ENCODE measurements around the gene MICAL1. TPM values are rescaled to one million over a fixed set of nuclear protein-coding genes. Genes with fewer than 3 reads are reported as not detected.

Gene MICAL1
- 69.2 and 79.5 TPM in 2 replicates for total RNA-seq (2014; rRNA removed; shearing (Covaris generic))
- 101 and 108 TPM in 2 replicates for total RNA-seq (2022)
- Bru-seq, nascent RNA = percentile 72 among the genes with signal in this experiment
- percentile 85 among the genes with signal in this experiment for BruChase-seq, experiment 1, labeled RNA remaining after a 6-hour chase
- BruChase-seq, experiment 2, labeled RNA remaining after a 2-hour chase = percentile 83 among the genes with signal in this experiment
- long read RNA-seq, transcript MICAL1-202 (25 exons, 3,645 nt) = major isoform, 12 of 185 reads
- long read RNA-seq, partial matches to known transcripts = 43 of 185 reads
- long read RNA-seq, other reads (novel, unspliced or antisense) = 130 of 185 reads

GRCh38 chr6:109455437-109456110 lies at the start of gene MICAL1:
TSS of gene MICAL1 (minus strand) at chr6:109455772. CDS start at chr6:109454196, 1,576 bp downstream.
- POLR2A ChIA-PET = interaction anchor here (1.2 to 6.4 kb wide), 7 partner anchors 9 to 73 kb away, joined by 4 to 64 read pairs (median 6); partner anchors contain the start of genes CD164, PPIL6, SMPD2 and ZBTB24
- peak within 1 kb of the TSS; percentile 82 for H3K4me3 ChIP-seq (ENCODE audit: low read depth, low read length, poor library complexity, severe bottlenecking)

DNA sequence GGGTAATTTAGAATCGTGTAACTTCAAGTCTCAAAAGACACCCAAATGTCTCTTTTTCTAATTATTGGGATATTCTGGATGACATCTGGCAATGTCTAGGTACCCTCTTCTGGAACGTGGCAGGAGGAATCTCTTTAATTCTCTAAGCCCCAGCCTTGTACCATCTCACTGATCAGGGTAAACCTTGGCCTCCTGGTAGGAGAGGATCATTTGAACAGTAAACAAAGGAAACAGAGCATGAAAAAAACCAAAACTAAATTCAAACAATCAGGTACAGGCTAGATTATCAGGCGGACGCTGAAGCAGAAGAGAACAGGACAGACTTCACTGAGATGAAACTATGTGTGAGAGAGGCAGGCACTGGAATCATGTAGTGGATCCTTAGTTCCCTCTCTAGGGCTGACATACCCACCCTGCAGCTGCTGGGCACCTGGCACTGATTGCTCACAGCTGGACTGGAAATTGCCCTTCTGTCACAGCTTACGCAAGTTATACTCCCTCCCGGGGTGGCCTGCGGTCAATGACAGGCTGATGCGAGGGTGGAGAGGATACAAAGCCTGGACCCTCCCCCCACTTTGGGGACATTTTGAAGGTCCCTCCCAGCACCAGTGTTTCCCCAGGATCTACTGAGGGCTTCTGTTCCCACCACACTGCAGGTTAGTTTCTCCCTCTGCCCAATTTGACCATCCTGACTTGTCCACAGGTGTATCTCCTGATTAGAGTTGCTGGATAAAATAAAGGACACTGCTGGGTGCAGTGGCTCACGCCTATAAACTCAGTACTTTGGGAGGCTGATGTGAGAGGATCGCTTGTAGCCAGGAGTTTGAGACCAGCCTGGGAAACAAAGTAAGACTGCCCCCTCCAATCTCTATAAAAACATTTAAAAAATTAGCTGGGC lies 48.0 kb upstream of the MICAL1 start:
- H3K79me2 ChIP-seq (ENCODE audit: insufficient read depth, low read depth, low read length) = no peaks in the 10 kb centered on the region
- no peak for DNase-seq (ENCODE audit: low spot score)
- ChIA-PET CTCF (ENCODE audit: unreplicated experiment) (no interaction called here), POLR2A (no interaction called here)
- H3K9me2 ChIP-seq (ENCODE audit: insufficient read depth, low read length) = no peaks in the 10 kb centered on the region
- intact Hi-C loops (cut with micrococcal nuclease; ENCODE audit: unreplicated experiment) = no loop called here
- no peak overlapping the region for H3K27ac ChIP-seq (ENCODE audit: low read depth, low read length, poor library complexity, severe bottlenecking)
- H3K36me3 ChIP-seq (ENCODE audit: insufficient read depth, low read length) = no peaks in the 10 kb centered on the region
- H3K4me3 ChIP-seq (ENCODE audit: low read depth, low read length, poor library complexity, severe bottlenecking) = no peak overlapping the region
- no TSS peak for BruUV-seq (replicated peaks)
- H3K9me3 ChIP-seq (ENCODE audit: low read length) = no peaks in the 10 kb centered on the region
- H3K4me2 ChIP-seq (ENCODE audit: low read length) = no peak overlapping the region
- no peak for TF ChIP-seq EZH2phosphoT487 (IDR thresholded peaks at IDR 0.05; ENCODE audit: borderline replicate concordance, low read depth, low read length)
- TF ChIP-seq CTCF (conservative IDR thresholded peaks at IDR 0.05; ENCODE audit: low read length) = no peak
- no peaks in the 10 kb centered on the region for H3K4me1 ChIP-seq (ENCODE audit: insufficient read depth, low read length, poor library complexity, severe bottlenecking)
- H4K20me1 ChIP-seq (ENCODE audit: insufficient read depth, low read length) = no peaks in the 10 kb centered on the region
- no peak overlapping the region for H2AFZ ChIP-seq (ENCODE audit: low read length)

More at GRCh38 chr6:109455437-109456110, at the start of gene MICAL1:
- Histone ChIP-seq H3K9me2 (ENCODE audit: insufficient read depth, low read length) (no peaks in the 10 kb centered on the region), H3K36me3 (ENCODE audit: insufficient read depth, low read length) (peaks cover 44% of the 10 kb centered on the region), H3K4me1 (ENCODE audit: insufficient read depth, low read length, poor library complexity, severe bottlenecking) (peaks cover 82% of the 10 kb centered on the region), H4K20me1 (ENCODE audit: insufficient read depth, low read length) (no peaks in the 10 kb centered on the region), H3K27ac (ENCODE audit: low read depth, low read length, poor library complexity, severe bottlenecking) (peak within 1 kb of the TSS; percentile 99), H3K9me3 (ENCODE audit: low read length) (no peaks in the 10 kb centered on the region), H3K4me2 (ENCODE audit: low read length) (peak within 1 kb of the TSS; percentile 99), H3K79me2 (ENCODE audit: insufficient read depth, low read depth, low read length) (peaks cover 33% of the 10 kb centered on the region; the same call in 1 of the 2 replicates), H2AFZ (ENCODE audit: low read length) (peak within 1 kb of the TSS; percentile 2; the same call in 1 of the 2 replicates)
- TF ChIP-seq CTCF (conservative IDR thresholded peaks at IDR 0.05; ENCODE audit: low read length) (no peak; the same call in 1 of the 2 replicates), EZH2phosphoT487 (IDR thresholded peaks at IDR 0.05; ENCODE audit: borderline replicate concordance, low read depth, low read length) (no peak)
- no TSS peak for BruUV-seq (replicated peaks)
- DNase-seq (ENCODE audit: low spot score) = peak; percentile 93
- intact Hi-C loops (cut with micrococcal nuclease; ENCODE audit: unreplicated experiment) = loop anchor here (1.0 to 10.0 kb wide), 4 partner anchors 15 to 361 kb away; partner anchors contain the start of genes AK9, CEP57L1, FIG4 and PPIL6
- CTCF ChIA-PET (ENCODE audit: unreplicated experiment) = interaction anchor here (1.0 to 1.1 kb wide), 2 partner anchors 24 to 73 kb away, joined by 3 read pairs; partner anchors contain the start of gene CD164
